Vagina (tissue), 2 donors: ENCODE results near the gene ZNF214. TPM values are rescaled to one million over a fixed set of nuclear protein-coding genes. Genes with fewer than 3 reads are reported as not detected.

Experiments
- DNase-seq, 2 donors: peaks; one replicate each; pipeline ENCODE4 v3.0.0-alpha.2; 2017; ENCODE audit errors: extremely low spot score in 2 of 2
- H3K27ac ChIP-seq: fragments of 200-600 bp; sonication (generic); one replicate; pipeline ENCODE4 v1.5.1; 2019
- H3K27me3 ChIP-seq: fragments of 200-600 bp; sonication (generic); one replicate; pipeline ENCODE4 v1.5.1; 2019
- H3K36me3 ChIP-seq, 2 donors: fragments of 200-600 bp; sonication (generic); one replicate each; pipeline ENCODE4 v1.5.1; 2017 to 2019
- H3K4me1 ChIP-seq: fragments of 200-600 bp; sonication (generic); one replicate; pipeline ENCODE4 v1.5.1; 2019
- H3K4me3 ChIP-seq, 2 donors: fragments of 200-600 bp; sonication (generic); 1 replicate in 1 of 2; 2 replicates in 1 of 2; pipeline ENCODE4 v1.5.1; 2016 to 2019
- H3K9me3 ChIP-seq: fragments of 200-600 bp; sonication (generic); one replicate; pipeline ENCODE4 v1.5.1; 2019
- POLR2A ChIP-seq, 2 donors: fragments of 450-650 bp; IDR thresholded peaks; one replicate each; pipeline ENCODE4 v1.6.1; 2017; ENCODE audit warnings: antibody characterized with exemption in 2 of 2, mild to moderate bottlenecking in 2 of 2, moderate library complexity in 2 of 2
- POLR2AphosphoS5 ChIP-seq, 2 donors: sonication (generic); formaldehyde crosslinking; IDR thresholded peaks; one replicate each; pipeline ENCODE4 v1.9.0; 2017; ENCODE audit warnings: antibody characterized with exemption in 2 of 2, mild to moderate bottlenecking in 2 of 2, low read depth in 1 of 2; ENCODE audit not compliant: insufficient read depth in 1 of 2
- intact Hi-C: fragments of 100-400 bp; cut with DNase I; formaldehyde crosslinking; loops from one replicate; pipeline ENCODE4 v1.15.1; 2023
- total RNA-seq: library from RNA; depleted of rRNA; stranded (reverse); fragments of >200 nt; gene quantifications from one replicate; pipeline ENCODE4 v1.2.3, GENCODE V29; 2016
- TF ChIP-seq, protein P1 (sequence below), 3 experiments: fragments of 450-650 bp in 2 of 3; fragments of 200-600 bp in 1 of 3; sonication (generic) in 1 of 3; IDR thresholded peaks; one replicate each; pipeline ENCODE4 v1.5.1; 2017 to 2019; ENCODE audit warnings: antibody characterized with exemption in 3 of 3, mild to moderate bottlenecking in 2 of 3, moderate library complexity in 2 of 3

The ZNF214 gene
- 3.9 TPM for total RNA-seq

DNA sequence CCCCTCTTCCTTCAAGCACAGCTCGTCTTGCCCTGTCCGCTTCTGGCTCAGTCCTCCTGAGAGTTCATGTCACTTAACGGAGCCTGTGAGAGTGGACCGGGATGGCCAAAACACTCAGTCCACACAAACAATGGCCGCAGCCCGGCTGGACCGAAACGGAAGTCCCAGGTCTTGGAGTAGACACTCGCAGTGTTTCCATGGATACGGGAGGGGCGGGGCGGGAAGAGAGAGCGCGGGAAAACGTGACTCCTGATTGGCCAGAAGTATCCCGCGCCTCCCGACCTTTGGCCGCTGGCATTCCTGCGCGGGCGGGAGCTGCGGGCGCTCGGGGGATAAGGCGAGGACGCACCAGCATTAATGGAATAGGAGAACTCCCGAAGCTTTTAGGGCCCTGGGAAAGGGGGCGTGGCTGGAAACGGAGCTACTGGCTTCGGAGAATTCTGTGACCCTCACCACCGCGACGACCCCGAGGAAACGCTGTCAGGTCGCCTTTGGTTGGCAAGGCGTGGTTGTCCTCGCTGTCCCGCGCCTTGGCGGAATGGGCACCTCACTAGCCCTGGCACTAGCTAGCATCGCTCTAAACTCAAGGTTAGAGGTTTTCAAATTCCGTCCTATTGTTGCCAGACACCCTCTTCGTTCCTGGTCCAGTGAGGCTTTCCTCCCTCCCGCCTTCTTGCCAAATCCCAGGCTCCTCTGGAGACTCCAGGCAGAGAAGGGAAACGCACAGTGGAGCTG is at the start of gene ZNF214, which contains the start of gene NLRP14:
ZNF214 (minus strand) TSS at position 164 of the 735 bp plus-strand sequence. CDS start 17,511 bp downstream, outside the sequence.
NLRP14 (plus strand) TSS at position 297 of the 735 bp plus-strand sequence. CDS start 18,108 bp downstream, outside the sequence.
- H3K9me3 ChIP-seq = no peaks in the 10 kb centered on the region
- intact Hi-C loops = no loop called here
- DNase-seq = peak in 1 of 2 donors; percentile 97
- peak within 1 kb of the TSS; percentile 34 for H3K27ac ChIP-seq
- no peaks in the 10 kb centered on the region for H3K27me3 ChIP-seq
- peaks cover 7% of the 10 kb centered on the region for H3K4me1 ChIP-seq
- TF ChIP-seq, protein P1, sequence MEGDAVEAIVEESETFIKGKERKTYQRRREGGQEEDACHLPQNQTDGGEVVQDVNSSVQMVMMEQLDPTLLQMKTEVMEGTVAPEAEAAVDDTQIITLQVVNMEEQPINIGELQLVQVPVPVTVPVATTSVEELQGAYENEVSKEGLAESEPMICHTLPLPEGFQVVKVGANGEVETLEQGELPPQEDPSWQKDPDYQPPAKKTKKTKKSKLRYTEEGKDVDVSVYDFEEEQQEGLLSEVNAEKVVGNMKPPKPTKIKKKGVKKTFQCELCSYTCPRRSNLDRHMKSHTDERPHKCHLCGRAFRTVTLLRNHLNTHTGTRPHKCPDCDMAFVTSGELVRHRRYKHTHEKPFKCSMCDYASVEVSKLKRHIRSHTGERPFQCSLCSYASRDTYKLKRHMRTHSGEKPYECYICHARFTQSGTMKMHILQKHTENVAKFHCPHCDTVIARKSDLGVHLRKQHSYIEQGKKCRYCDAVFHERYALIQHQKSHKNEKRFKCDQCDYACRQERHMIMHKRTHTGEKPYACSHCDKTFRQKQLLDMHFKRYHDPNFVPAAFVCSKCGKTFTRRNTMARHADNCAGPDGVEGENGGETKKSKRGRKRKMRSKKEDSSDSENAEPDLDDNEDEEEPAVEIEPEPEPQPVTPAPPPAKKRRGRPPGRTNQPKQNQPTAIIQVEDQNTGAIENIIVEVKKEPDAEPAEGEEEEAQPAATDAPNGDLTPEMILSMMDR (IDR thresholded peaks at IDR 0.05) = no peak
- TF ChIP-seq POLR2AphosphoS5 (IDR thresholded peaks at IDR 0.05; ENCODE audit: insufficient read depth in 1 of 2, low read depth in 1 of 2) = peak; percentile 11 to 60
- H3K4me3 ChIP-seq = peak within 1 kb of the TSS; percentile 55 to 74
- no peaks in the 10 kb centered on the region for H3K36me3 ChIP-seq

DNA sequence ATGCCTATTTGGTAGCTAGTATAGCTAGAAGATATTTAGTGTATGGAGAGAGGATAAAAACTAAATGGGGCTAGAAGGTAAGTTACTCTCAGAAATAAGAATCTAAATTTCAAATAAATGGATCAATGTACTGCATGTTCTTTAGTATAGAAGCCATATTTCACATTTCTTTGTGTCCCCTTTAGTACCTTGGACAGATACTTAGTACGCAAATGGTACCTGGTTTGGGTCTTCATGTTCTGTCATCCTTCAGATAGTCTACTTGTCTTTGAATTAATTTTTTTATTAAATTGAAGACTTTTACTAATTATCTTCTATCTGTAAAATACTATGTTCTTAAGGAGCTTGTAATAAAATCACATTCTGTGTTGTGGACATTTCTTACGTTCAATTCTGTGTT is 42.4 kb upstream of the ZNF214 start:
- H3K36me3 ChIP-seq = no peaks in the 10 kb centered on the region
- no peak overlapping the region for H3K4me3 ChIP-seq
- TF ChIP-seq, protein P1 (IDR thresholded peaks at IDR 0.05) = no peak
- no peak for TF ChIP-seq POLR2A (IDR thresholded peaks at IDR 0.05)
- TF ChIP-seq POLR2AphosphoS5 (IDR thresholded peaks at IDR 0.05; ENCODE audit: insufficient read depth in 1 of 2, low read depth in 1 of 2) = no peak
- DNase-seq = no peak
- H3K27me3 ChIP-seq = no peaks in the 10 kb centered on the region
- no peaks in the 10 kb centered on the region for H3K4me1 ChIP-seq
- H3K27ac ChIP-seq = no peak overlapping the region
- intact Hi-C loops = no loop called here
- H3K9me3 ChIP-seq = no peaks in the 10 kb centered on the region

DNA sequence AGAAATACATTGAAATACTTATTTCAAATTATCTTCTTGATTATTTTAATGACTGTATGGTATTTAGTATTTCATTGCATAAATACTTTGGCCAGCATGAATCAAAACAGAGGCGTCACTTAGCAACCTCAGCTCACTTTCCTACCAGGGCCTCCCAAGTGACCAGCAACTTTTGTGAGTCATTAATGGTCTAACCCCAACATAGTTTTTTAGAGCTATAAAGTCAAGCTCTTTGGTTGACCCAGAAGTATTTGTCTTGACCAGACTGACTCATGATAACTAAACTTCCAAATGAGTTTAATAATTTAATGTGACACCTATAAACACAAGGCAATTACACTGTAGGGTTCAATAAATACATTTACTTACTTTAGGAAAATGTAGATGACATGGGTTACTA is 40.7 kb upstream of the ZNF214 start:
- no peaks in the 10 kb centered on the region for H3K4me1 ChIP-seq
- H3K4me3 ChIP-seq = no peak overlapping the region
- H3K9me3 ChIP-seq = no peaks in the 10 kb centered on the region
- TF ChIP-seq, protein P1 (IDR thresholded peaks at IDR 0.05) = no peak
- TF ChIP-seq POLR2AphosphoS5 (IDR thresholded peaks at IDR 0.05; ENCODE audit: insufficient read depth in 1 of 2, low read depth in 1 of 2) = no peak
- no peak for TF ChIP-seq POLR2A (IDR thresholded peaks at IDR 0.05)
- DNase-seq = no peak
- no peaks in the 10 kb centered on the region for H3K27me3 ChIP-seq
- intact Hi-C loops = no loop called here
- no peak overlapping the region for H3K27ac ChIP-seq
- H3K36me3 ChIP-seq = no peaks in the 10 kb centered on the region

DNA sequence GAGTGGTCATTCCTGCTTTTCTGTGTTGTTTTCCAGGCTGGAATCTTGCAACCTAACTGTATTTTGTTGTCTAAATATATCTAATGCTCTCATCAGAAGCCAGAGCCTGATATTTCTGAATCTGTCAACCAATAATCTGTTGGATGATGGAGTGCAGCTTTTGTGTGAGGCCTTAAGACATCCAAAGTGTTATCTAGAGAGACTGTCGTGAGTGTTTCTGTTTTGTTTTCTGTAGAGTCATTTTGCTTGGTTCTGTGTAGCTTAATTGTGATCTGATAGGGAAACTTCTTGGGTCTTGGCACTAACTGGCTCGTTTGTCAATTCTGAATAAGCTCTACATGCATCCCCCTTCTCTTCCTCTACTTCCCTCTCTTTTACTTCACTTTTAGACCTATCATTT is 37.5 kb upstream of the ZNF214 start:
- H3K36me3 ChIP-seq = no peaks in the 10 kb centered on the region
- TF ChIP-seq, protein P1 (IDR thresholded peaks at IDR 0.05) = no peak
- TF ChIP-seq POLR2AphosphoS5 (IDR thresholded peaks at IDR 0.05; ENCODE audit: insufficient read depth in 1 of 2, low read depth in 1 of 2) (no peak), POLR2A (IDR thresholded peaks at IDR 0.05) (no peak)
- no peak overlapping the region for H3K27ac ChIP-seq
- H3K4me1 ChIP-seq = no peaks in the 10 kb centered on the region
- no peaks in the 10 kb centered on the region for H3K9me3 ChIP-seq
- no peaks in the 10 kb centered on the region for H3K27me3 ChIP-seq
- H3K4me3 ChIP-seq = no peak overlapping the region
- no peak for DNase-seq
- intact Hi-C loops = no loop called here

DNA sequence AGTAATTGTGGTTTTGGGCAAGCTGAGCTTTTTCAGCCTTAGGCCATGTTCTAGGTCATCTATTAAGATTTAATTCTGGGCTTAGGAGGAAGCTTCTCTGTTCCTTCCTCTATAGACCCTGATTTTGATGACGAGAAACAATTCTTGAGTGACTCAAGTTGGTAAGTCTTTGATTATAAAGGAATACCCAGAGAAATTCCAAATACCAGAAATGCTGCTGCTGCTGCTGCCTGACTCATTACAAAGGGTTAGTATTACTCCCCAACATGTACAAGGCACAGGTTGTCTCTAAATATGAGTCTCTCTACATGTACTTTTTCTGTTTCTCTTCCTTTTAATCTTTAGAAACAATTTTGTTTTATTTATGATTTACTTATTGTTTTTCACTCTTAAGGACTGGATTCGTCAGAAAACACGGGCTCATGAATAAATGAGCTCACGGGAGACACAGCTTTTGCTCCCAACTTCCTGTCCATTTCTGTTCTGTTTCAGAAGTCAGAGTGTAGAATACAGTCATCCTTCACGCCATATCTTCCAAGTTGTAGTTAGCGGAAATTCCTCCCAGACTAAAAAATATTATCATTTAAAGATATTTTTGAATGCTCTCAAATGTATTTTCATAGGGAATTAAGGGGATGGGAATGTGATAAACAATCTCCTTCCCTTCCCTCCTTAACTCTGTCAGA is 36.8 kb upstream of the ZNF214 start:
- Histone ChIP-seq H3K9me3 (no peaks in the 10 kb centered on the region), H3K36me3 (no peaks in the 10 kb centered on the region), H3K27ac (no peak overlapping the region), H3K4me3 (no peak overlapping the region), H3K4me1 (no peaks in the 10 kb centered on the region), H3K27me3 (no peaks in the 10 kb centered on the region)
- DNase-seq = no peak
- intact Hi-C loops = no loop called here
- TF ChIP-seq, protein P1 (IDR thresholded peaks at IDR 0.05) = no peak
- TF ChIP-seq POLR2AphosphoS5 (IDR thresholded peaks at IDR 0.05; ENCODE audit: insufficient read depth in 1 of 2, low read depth in 1 of 2) (no peak), POLR2A (IDR thresholded peaks at IDR 0.05) (no peak)
